Measurements from ENCODE around the gene C11orf58.
A peak's percentile ranks its signal among the peaks of the same experiment; 100 is the strongest.

The C11orf58 gene

DNA sequence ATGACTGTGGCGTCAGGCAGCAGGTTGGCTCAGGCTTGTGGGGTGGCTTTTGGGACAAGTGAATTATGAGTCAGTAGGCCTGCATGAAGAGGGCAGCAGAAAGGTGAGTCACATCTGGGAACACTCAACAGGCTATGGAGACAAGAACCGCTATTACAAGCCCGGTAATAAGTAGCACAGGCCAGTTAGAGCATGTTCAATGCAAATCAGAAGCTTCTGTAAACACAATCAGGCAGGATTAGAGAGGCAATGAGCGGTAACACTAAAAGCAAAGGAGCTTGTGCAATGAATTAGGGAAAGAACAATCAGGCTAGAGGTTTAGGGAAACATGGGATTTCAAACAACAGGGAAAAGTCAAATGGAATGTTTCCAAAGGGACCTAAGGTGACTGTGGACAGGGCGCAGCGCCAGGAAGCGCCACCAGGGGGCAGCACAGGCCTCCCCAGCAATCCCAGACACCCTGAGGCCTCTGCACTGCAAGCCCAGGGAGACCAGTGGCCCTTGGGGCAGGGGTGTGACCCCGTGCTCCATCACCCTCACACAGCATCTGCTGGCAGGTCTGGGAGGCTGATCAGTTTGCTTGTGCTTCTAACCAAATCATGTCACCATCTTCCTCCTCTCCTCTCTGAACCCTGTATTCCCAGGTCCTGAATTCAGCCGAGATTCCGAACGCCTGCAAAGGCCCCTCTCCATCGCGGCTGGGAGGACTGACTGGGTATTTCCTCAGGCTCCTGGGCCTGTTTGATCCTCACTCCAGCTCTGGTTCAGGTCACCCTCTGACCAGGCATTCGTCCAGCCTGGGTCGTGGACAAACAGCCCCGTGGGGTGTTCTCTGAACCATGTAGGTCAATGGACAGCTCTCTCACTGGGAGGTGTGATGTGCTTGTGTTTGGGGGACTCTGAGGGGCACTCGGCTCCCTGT is 50.0 kb downstream of the C11orf58 start:
- no peaks in the 10 kb centered on the region for H3K27me3 Mint-ChIP-seq
- peak; percentile 69 for ATAC-seq
- no peaks in the 10 kb centered on the region for H3K9me3 Mint-ChIP-seq
- peak overlapping the region in 1 of 2 donors; percentile 51 for H3K27ac Mint-ChIP-seq
- peak; percentile 48 to 53 for DNase-seq
- peaks cover 10% of the 10 kb centered on the region for H3K4me1 Mint-ChIP-seq
- H3K4me3 Mint-ChIP-seq = no peak overlapping the region

DNA sequence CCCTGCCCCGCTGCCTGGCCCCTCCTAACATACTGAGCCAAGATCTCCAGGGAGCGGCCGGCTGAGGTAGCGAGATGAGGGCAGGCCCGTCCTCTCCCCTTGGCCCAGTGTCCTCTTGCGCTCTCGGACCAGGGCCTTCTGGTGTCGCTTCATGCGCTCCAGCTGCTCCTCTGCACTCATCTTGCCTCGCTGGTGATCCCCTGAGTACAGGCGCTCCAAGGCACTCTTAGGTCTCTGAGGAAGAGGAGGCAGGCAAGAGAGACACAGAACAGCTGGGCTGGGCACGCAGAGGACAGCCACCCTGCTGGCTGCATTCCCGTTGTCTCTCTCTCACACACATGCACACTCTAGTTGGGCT is 50.6 kb downstream of the C11orf58 start:
- peaks cover 10% of the 10 kb centered on the region for H3K4me1 Mint-ChIP-seq
- peak overlapping the region in 1 of 2 donors; percentile 51 for H3K27ac Mint-ChIP-seq
- H3K9me3 Mint-ChIP-seq = no peaks in the 10 kb centered on the region
- no peaks in the 10 kb centered on the region for H3K27me3 Mint-ChIP-seq
- no peak overlapping the region for H3K4me3 Mint-ChIP-seq
- no peak for ATAC-seq
- no peak for DNase-seq

DNA sequence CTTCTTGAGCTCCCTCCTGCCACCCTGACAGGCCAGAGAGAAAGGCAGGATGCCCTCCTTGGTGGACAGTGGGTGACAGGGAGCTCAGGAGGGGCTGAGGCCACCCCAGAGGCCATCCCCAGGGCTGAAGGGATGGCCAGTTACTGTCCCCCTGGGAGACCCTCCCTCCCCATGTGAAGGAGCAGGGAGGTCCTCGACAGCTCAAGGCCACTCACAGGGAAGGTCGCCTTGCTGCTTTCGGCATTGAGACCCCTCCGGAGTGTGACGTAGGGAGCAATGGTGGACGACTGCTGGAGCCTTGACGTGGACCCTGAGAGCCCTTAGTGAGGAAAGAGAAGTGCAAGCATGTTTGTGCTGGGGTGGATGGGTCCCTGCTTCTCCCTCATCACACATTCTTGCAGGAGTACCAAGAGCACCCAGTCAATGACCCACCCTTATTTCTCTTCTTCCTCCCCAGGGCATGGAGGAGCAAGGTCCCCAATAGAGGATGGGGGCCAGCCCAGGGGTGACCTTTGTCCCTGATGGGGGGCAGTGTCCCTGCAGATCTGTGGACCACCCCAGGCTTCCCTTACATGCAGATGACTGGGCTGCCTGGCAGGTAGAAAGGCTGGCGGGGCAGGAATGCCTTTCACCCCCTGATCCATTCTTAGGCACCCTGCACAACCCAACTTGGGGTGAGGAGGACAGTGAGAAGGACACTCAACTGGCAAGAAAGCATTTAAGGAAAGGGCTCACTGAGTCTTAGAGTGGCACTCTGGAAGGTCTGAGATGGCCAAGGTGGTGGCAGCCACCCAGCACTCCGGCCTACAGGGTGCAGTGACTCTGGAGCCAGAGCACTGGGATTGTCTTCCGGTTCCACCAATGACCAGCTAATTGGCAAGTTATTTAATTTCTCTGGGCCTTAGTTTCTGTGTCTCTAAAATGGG is 51.4 kb downstream of the C11orf58 start:
- H3K9me3 Mint-ChIP-seq = no peaks in the 10 kb centered on the region
- H3K4me1 Mint-ChIP-seq = peaks cover 13% of the 10 kb centered on the region
- peak overlapping the region in 1 of 2 donors; percentile 37 for H3K27ac Mint-ChIP-seq
- DNase-seq (no peak), ATAC-seq (no peak)
- no peak overlapping the region for H3K4me3 Mint-ChIP-seq
- H3K27me3 Mint-ChIP-seq = no peaks in the 10 kb centered on the region

DNA sequence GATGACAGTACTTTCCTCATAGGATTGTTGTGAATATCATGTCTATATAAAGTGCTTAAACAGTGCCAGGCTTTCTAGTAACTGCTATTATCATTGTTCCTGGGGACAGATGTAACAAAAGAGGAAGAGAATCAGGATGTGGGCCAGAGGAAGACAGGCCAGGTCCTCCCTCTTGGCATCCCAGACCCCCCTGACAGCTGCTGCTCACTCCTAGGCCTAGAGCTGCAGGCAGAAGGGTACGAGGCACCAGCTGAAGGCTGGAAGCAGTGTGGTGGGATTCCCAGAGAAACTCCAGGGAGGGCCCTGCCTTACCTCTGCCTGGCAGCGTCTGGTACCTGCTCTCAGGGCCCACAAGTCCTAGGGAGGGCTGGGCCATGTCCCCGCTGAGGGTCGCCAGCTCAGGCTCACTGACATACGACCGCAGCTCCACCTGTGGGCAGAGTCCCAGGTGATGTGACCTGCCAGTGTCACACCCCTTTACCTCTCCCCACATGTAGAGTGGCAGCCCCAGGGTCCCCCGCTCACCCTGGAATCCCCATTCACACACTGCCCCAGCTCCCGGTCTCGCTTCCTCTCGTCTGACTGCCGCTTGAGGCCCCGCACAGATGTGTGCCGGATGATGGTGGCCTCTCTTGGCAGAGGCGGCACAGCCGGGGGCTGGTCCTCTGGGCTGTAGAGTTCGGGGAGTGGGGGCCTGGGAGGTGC is 52.2 kb downstream of the C11orf58 start:
- H3K4me1 Mint-ChIP-seq = peaks cover 20% of the 10 kb centered on the region
- no peak overlapping the region for H3K4me3 Mint-ChIP-seq
- ATAC-seq (no peak), DNase-seq (no peak)
- no peaks in the 10 kb centered on the region for H3K9me3 Mint-ChIP-seq
- no peaks in the 10 kb centered on the region for H3K27me3 Mint-ChIP-seq
- H3K27ac Mint-ChIP-seq = peak overlapping the region in 1 of 2 donors; percentile 37

DNA sequence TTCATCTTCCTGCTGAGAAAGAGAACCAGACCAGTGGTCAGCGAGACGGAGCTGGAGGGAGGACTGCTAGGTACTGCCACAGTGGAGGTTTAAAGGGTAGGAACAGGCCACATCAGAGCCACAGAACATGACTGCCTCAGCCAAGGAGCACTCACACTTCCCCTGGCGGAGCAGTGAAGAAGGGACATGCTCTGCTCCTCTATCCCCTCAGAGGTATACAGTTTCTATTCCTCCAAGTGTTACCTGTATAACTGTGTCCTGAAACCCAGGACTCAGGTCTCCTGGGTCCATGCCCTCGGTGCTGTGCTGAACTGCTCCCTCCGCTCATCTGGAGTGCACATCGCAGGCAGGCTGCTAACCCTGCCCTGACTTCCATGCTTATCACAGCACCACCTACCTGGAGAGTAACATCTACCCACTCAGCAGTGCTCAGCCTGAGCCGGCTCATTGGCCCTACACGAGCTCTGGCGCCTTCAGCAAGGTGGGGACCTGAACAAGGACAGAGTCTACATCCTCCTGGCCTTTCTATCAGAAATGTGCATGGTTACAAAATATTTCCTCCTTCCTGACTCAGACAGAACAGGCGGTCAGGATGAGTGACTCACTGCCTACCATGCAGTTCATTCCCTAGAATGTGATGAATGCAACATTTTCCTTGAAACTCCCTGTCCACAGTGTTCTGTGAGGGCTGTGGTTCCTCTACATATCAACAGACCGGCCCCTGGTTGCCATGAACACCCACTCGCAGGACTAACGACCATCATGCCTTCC is 52.9 kb downstream of the C11orf58 start:
- ATAC-seq = peak; percentile 11
- H3K27me3 Mint-ChIP-seq = no peaks in the 10 kb centered on the region
- no peak overlapping the region for H3K4me3 Mint-ChIP-seq
- no peak for DNase-seq
- H3K9me3 Mint-ChIP-seq = no peaks in the 10 kb centered on the region
- peaks cover 20% of the 10 kb centered on the region for H3K4me1 Mint-ChIP-seq
- H3K27ac Mint-ChIP-seq = no peak overlapping the region

DNA sequence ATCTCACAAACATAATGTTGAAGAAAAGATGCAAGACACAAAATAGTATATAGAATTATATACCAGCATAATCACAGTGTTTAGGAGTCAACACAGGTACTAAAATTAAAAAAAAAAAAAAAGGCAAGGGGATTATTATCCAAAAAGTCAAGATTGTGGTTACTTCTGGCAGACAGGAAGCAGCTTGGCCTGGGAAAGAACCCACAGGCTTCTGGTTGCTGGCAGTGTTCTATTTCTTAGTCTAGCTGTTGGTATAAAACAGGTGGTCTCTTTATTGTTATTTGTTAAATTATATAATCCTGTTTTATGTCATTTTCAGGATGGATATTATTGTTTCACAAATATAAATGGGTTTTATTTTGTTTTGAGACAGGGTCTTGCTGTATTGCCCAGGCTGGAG is 54.0 kb downstream of the C11orf58 start:
- H3K4me3 Mint-ChIP-seq = no peak overlapping the region
- no peak overlapping the region for H3K27ac Mint-ChIP-seq
- H3K9me3 Mint-ChIP-seq = no peaks in the 10 kb centered on the region
- H3K4me1 Mint-ChIP-seq = peaks cover 22% of the 10 kb centered on the region
- ATAC-seq (no peak), DNase-seq (no peak)
- H3K27me3 Mint-ChIP-seq = no peaks in the 10 kb centered on the region

DNA sequence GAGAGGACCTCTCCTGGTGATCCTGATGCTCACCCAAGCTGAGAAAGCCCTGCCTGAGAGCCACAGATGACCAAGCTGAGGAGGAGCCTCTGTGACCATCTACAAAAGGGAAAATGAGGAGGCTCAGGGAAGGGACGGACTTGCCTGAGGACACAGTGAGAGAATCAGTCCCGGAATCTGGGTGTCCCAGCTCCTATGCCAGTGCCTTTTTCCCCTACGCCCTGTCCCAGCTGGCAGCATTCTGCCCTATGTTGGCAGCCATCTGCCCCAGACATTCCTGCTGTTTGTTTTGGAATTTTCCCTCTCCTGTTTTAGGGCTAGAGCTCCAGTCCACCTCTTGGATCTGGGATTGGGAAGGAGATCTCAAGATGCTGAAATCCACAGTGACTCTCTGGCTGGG is 54.6 kb downstream of the C11orf58 start:
- ATAC-seq = no peak
- Mint-ChIP-seq H3K4me3 (no peak overlapping the region), H3K27ac (no peak overlapping the region), H3K9me3 (no peaks in the 10 kb centered on the region), H3K27me3 (no peaks in the 10 kb centered on the region), H3K4me1 (peaks cover 28% of the 10 kb centered on the region)
- no peak for DNase-seq

DNA sequence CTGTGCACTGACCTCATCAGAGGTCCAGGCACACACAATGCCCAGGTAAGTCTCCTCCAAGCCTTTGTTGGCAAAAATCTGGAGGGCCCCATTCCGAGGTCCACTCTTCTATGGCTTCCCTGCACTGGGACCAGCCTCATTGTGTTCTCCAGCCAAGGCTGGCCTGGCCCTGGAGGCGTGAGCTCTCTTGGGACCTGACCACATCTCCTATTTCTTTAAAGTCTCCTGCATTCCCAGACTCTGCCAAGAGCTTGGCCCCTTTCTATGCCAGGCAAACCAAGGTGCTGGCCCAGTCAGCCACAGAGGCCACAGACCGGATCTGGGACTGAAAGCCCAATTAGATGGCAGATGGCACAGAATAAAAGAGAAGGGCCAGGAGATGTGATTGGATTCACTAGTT is 55.1 kb downstream of the C11orf58 start:
- ATAC-seq (no peak), DNase-seq (no peak)
- H3K27me3 Mint-ChIP-seq = no peaks in the 10 kb centered on the region
- peaks cover 33% of the 10 kb centered on the region for H3K4me1 Mint-ChIP-seq
- no peak overlapping the region for H3K27ac Mint-ChIP-seq
- no peaks in the 10 kb centered on the region for H3K9me3 Mint-ChIP-seq
- H3K4me3 Mint-ChIP-seq = no peak overlapping the region

DNA sequence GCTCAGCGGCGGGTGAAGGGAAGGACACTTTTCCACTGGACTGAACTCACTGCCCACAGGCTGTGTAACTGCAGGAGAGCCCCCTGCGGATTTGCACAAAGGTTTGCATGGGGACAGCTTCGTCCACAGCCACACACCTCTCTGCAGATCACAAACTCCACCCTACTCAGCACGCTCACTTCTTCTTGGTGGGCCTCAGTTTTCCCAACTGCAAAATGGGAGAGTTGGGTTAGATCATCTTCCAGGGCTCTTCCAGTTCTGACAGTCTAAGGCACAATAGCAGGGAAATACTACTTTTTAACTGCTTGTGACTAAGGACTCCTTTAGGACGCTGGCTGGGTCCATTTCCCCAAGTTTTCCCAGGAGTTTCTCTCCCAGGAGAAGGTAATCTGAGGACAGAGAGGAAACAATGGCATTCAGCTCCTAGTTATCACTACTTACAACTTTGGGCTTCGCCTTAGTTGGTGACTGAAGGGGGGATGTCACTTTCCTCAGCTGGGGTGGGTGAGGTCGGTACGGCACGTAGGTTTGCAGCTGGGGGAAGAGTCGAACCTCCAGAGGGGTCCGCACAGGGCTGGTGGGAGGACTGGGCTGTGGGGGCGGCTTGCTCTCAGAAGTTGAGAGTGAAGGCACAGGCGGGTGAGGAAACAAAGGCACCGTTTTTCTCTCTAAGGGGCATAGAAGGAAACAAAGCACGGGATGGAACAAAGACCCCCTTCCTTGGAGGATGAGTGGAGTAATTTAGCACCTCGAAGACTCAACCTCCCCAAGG is 55.8 kb downstream of the C11orf58 start:
- H3K4me1 Mint-ChIP-seq = peaks cover 34% of the 10 kb centered on the region
- ATAC-seq = no peak
- no peaks in the 10 kb centered on the region for H3K27me3 Mint-ChIP-seq
- no peak for DNase-seq
- H3K9me3 Mint-ChIP-seq = no peaks in the 10 kb centered on the region
- peak overlapping the region; percentile 19 to 42 for H3K27ac Mint-ChIP-seq
- no peak overlapping the region for H3K4me3 Mint-ChIP-seq

DNA sequence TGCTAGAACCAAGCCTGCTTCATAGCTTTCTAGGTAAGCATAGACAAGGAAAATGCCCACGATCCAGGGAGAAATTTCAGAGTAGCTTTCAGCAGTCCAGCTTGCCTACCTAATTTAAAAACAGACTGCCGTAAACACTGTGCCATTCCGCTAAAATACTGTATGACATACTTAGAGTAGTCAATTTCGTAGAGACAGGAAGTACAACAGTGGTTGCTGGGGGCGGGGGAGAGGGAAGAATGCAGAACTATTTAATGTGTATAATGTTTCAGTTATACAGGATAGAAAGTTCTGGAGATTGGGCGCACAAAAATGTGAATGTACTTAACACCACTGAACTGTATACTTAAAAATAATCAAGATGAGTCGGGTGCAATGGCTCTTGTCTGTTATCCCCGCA is 56.7 kb downstream of the C11orf58 start:
- H3K4me1 Mint-ChIP-seq = peaks cover 40% of the 10 kb centered on the region
- H3K9me3 Mint-ChIP-seq = no peaks in the 10 kb centered on the region
- no peaks in the 10 kb centered on the region for H3K27me3 Mint-ChIP-seq
- H3K4me3 Mint-ChIP-seq = peak overlapping the region in 1 of 2 donors; percentile 8
- DNase-seq (no peak), ATAC-seq (peak; percentile 47)
- H3K27ac Mint-ChIP-seq = peak overlapping the region in 1 of 2 donors; percentile 61

DNA sequence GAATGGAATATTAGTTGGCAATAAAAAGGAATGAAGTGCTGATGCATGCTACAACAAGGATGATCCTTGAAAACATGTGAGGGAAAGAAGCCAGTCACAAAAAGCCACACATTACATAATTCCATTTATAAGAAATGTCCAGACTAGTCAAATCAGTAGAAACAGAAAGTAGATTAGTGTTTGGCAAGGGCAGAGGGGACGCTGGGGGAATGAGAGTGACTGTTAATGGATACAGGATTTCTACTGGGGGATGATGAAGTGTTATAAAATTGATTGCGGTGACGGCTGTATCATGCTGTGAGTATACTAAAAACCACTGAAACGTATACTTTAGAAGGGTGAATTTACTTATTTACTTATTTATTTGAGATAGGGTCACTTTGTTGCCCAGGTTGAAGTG is 57.9 kb downstream of the C11orf58 start:
- H3K27ac Mint-ChIP-seq = no peak overlapping the region
- no peaks in the 10 kb centered on the region for H3K9me3 Mint-ChIP-seq
- DNase-seq (no peak), ATAC-seq (no peak)
- H3K4me1 Mint-ChIP-seq = peaks cover 43% of the 10 kb centered on the region
- H3K4me3 Mint-ChIP-seq = no peak overlapping the region
- no peaks in the 10 kb centered on the region for H3K27me3 Mint-ChIP-seq

DNA sequence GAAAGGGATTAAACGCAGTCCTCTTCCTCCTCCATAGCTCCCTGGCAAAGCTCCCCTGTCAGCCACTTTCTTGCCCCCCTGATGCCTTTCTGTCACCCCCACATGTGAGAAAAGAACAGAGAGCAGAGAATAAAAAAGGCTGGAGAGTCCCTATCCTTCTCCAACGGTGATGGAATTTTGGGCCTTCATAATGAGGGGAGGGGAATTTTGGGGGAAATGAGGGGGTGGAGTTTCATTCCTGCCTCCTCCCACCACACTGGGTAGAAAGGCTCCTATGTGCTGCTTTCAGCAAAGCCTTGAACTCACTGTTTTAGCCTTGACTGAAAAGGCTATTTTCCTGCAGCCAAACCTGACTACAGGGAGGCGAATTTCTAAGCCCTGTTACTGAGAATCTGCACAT is 59.3 kb downstream of the C11orf58 start:
- DNase-seq (no peak), ATAC-seq (no peak)
- Mint-ChIP-seq H3K4me3 (no peak overlapping the region), H3K27ac (peak overlapping the region in 1 of 2 donors; percentile 15), H3K27me3 (no peaks in the 10 kb centered on the region), H3K4me1 (peaks cover 35% of the 10 kb centered on the region), H3K9me3 (no peaks in the 10 kb centered on the region)

DNA sequence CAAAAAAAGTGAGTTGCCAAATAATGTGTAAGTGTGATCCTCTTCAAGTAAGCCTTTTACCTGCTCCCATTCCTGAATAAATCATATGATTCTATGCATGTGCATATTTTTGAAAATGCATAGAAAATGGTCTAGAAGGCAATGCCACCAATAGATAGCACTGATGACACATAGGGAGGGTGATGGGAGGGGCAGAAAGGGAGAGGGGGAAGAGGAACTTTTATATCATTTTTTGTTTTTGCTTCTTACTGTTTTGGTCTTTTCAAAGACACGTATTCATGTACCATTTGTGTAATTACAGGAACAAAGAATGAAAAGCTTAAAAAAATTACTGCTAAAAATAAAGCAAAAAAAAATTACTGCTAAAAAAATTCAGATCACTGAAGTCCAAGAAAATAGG is 60.8 kb downstream of the C11orf58 start:
- H3K4me3 Mint-ChIP-seq = no peak overlapping the region
- DNase-seq (no peak), ATAC-seq (no peak)

DNA sequence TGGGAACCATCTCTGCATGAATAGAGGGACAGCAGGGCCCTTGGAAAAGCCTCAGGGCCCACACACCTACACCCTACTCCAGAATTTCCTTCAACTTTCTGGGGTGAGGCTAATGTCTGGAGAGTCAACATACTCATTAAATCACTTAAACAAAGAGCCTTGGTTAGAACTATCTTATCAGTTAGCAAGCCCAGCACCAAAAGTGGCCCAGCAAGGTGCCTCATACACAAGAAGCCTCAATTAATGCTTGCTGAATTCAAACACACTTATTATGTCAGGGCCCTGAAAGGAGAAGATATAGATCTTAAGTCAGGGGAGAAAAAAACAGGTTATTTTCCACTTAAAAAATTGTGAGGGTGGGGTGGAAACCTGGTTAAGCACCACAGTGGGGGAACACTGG is 61.4 kb downstream of the C11orf58 start:
- peak overlapping the region in 1 of 2 donors; percentile 85 for H3K27ac Mint-ChIP-seq
- H3K9me3 Mint-ChIP-seq = no peaks in the 10 kb centered on the region
- ATAC-seq = no peak
- H3K4me3 Mint-ChIP-seq = no peak overlapping the region
- H3K4me1 Mint-ChIP-seq = peaks cover 31% of the 10 kb centered on the region
- no peaks in the 10 kb centered on the region for H3K27me3 Mint-ChIP-seq
- no peak for DNase-seq

More for the DNA sequence above, 60.8 kb downstream of the C11orf58 start:
- Mint-ChIP-seq H3K9me3 (no peaks in the 10 kb centered on the region), H3K27me3 (no peaks in the 10 kb centered on the region), H3K27ac (no peak overlapping the region), H3K4me1 (peaks cover 35% of the 10 kb centered on the region)
